Smooth muscle cell (in vitro differentiated cells): ENCODE data around the gene ZIC1. TPM values are rescaled to one million over a fixed set of nuclear protein-coding genes. Genes with fewer than 3 reads are reported as not detected.

Experiments
- DNase-seq: peaks from one replicate; lab custom pipeline; 2025; ENCODE audit not compliant: unreplicated experiment; lab: John Stamatoyannopoulos, UW
- H2AFZ ChIP-seq: fragments of 200-600 bp; sonication (generic); 2 replicates; pipeline ENCODE4 v1.6.0; 2016; ENCODE audit warnings: antibody characterized with exemption, low read depth, mild to moderate bottlenecking
- H3F3A ChIP-seq: fragments of 200-600 bp; sonication (generic); 2 replicates; pipeline ENCODE4 v1.6.0; 2017; ENCODE audit warnings: antibody characterized with exemption, low read depth
- H3K27ac ChIP-seq: fragments of 200-600 bp; sonication (generic); 2 replicates; pipeline ENCODE4 v1.5.1; 2016; ENCODE audit warnings: low read depth, mild to moderate bottlenecking
- H3K27me3 ChIP-seq: fragments of 200-600 bp; sonication (generic); 2 replicates; pipeline ENCODE4 v1.6.1; 2016; ENCODE audit warnings: low read depth, mild to moderate bottlenecking
- H3K36me3 ChIP-seq: fragments of 200-600 bp; sonication (generic); 2 replicates; pipeline ENCODE4 v1.5.1; 2016; ENCODE audit warnings: low read depth
- H3K4me1 ChIP-seq: fragments of 200-600 bp; sonication (generic); 2 replicates; pipeline ENCODE4 v1.5.1; 2016; ENCODE audit warnings: low read depth
- H3K4me2 ChIP-seq: fragments of 200-600 bp; sonication (generic); 2 replicates; pipeline ENCODE4 v1.6.0; 2016; ENCODE audit warnings: mild to moderate bottlenecking
- H3K4me3 ChIP-seq: fragments of 200-600 bp; sonication (generic); 2 replicates; pipeline ENCODE4 v1.5.1; 2016; ENCODE audit warnings: mild to moderate bottlenecking
- H3K79me2 ChIP-seq: fragments of 200-600 bp; sonication (generic); 2 replicates; pipeline ENCODE4 v1.6.0; 2016; ENCODE audit warnings: low read depth, mild to moderate bottlenecking
- H3K9ac ChIP-seq: fragments of 200-600 bp; sonication (generic); 2 replicates; pipeline ENCODE4 v1.6.0; 2016; ENCODE audit warnings: low read depth
- H3K9me3 ChIP-seq: fragments of 200-600 bp; sonication (generic); replicated peaks from 2 replicates; pipeline ENCODE4 v1.5.1; 2016; ENCODE audit warnings: low read depth
- H4K20me1 ChIP-seq: fragments of 200-600 bp; sonication (generic); 2 replicates; pipeline ENCODE4 v1.6.0; 2016; ENCODE audit warnings: low read depth
- CTCF ChIP-seq: fragments of 200-600 bp; sonication (generic); IDR thresholded peaks from 2 replicates; pipeline ENCODE4 v1.5.1; 2017; ENCODE audit warnings: borderline replicate concordance, mild to moderate bottlenecking, antibody characterized with exemption; ENCODE audit not compliant: insufficient read depth, poor library complexity, severe bottlenecking
- WGBS: methylation state at CpG from one replicate; pipeline ENCODE4 v1.1.7; 2016; ENCODE audit warnings: low lambda C conversion rate; 5-methylcytosine and 5-hydroxymethylcytosine counted together
- polyA plus RNA-seq: library from polyadenylated mRNA; unstranded; fragments of >200 nt; fragmentation: Nextera tagmentation; extraction: Ambion mirVana; gene quantifications from 2 replicates; pipeline ENCODE4 v1.2.1, GENCODE V29; 2016
- total RNA-seq: library from RNA; depleted of rRNA; stranded (reverse); fragments of >200 nt; gene quantifications from 2 replicates; pipeline ENCODE4 v1.2.3, GENCODE V29; 2014

The ZIC1 gene
- total and polyA plus RNA-seq, 2 experiments from 2014 or later = not detected

GRCh38 chr3:147428326-147428725 is 19.2 kb downstream of the ZIC1 start:
- H3F3A ChIP-seq = no peaks in the 10 kb centered on the region
- H3K79me2 ChIP-seq = no peaks in the 10 kb centered on the region
- 83% methylated on average over 1 of the region's 1 CpG for WGBS
- no peak overlapping the region for H3K4me2 ChIP-seq
- DNase-seq = no peak
- H4K20me1 ChIP-seq = no peaks in the 10 kb centered on the region
- no peak for TF ChIP-seq CTCF
- peaks cover 8% of the 10 kb centered on the region for H3K4me1 ChIP-seq
- H3K27me3 ChIP-seq = peaks cover 97% of the 10 kb centered on the region
- H3K9me3 ChIP-seq = no peaks in the 10 kb centered on the region
- no peak overlapping the region for H3K4me3 ChIP-seq
- no peak overlapping the region for H2AFZ ChIP-seq
- H3K36me3 ChIP-seq = no peaks in the 10 kb centered on the region
- no peak overlapping the region for H3K9ac ChIP-seq
- H3K27ac ChIP-seq = no peak overlapping the region

GRCh38 chr3:147428754-147429153 is 19.6 kb downstream of the ZIC1 start:
- H3K4me1 ChIP-seq = peaks cover 7% of the 10 kb centered on the region
- no peaks in the 10 kb centered on the region for H3F3A ChIP-seq
- TF ChIP-seq CTCF = no peak
- H3K4me3 ChIP-seq = no peak overlapping the region
- no peak overlapping the region for H3K9ac ChIP-seq
- no peak overlapping the region for H3K4me2 ChIP-seq
- H2AFZ ChIP-seq = no peak overlapping the region
- H3K27me3 ChIP-seq = peaks cover 97% of the 10 kb centered on the region
- no peak for DNase-seq
- no peaks in the 10 kb centered on the region for H3K9me3 ChIP-seq
- H4K20me1 ChIP-seq = no peaks in the 10 kb centered on the region
- no peaks in the 10 kb centered on the region for H3K79me2 ChIP-seq
- H3K27ac ChIP-seq = no peak overlapping the region
- H3K36me3 ChIP-seq = no peaks in the 10 kb centered on the region
- WGBS = 95% methylated on average over 2 of the region's 2 CpGs

GRCh38 chr3:147431751-147432150 is 22.6 kb downstream of the ZIC1 start:
- no peak for TF ChIP-seq CTCF
- no peak for DNase-seq
- WGBS = 78% methylated on average over 3 of the region's 3 CpGs
- H3K36me3 ChIP-seq = no peaks in the 10 kb centered on the region
- no peaks in the 10 kb centered on the region for H3K4me1 ChIP-seq
- no peak overlapping the region for H3K4me2 ChIP-seq
- no peaks in the 10 kb centered on the region for H3F3A ChIP-seq
- H2AFZ ChIP-seq = no peak overlapping the region
- peaks cover 73% of the 10 kb centered on the region for H3K27me3 ChIP-seq
- H3K79me2 ChIP-seq = no peaks in the 10 kb centered on the region
- no peaks in the 10 kb centered on the region for H3K9me3 ChIP-seq
- no peak overlapping the region for H3K27ac ChIP-seq
- H3K9ac ChIP-seq = no peak overlapping the region
- H3K4me3 ChIP-seq = no peak overlapping the region
- no peaks in the 10 kb centered on the region for H4K20me1 ChIP-seq

GRCh38 chr3:147447224-147447623 is 38.1 kb downstream of the ZIC1 start:
- Histone ChIP-seq H3K9me3 (no peaks in the 10 kb centered on the region), H3F3A (no peaks in the 10 kb centered on the region), H2AFZ (no peak overlapping the region), H3K4me1 (no peaks in the 10 kb centered on the region), H3K9ac (no peak overlapping the region), H3K27me3 (peaks cover 9% of the 10 kb centered on the region), H3K79me2 (no peaks in the 10 kb centered on the region), H3K4me3 (no peak overlapping the region), H4K20me1 (no peaks in the 10 kb centered on the region), H3K27ac (no peak overlapping the region), H3K4me2 (no peak overlapping the region), H3K36me3 (no peaks in the 10 kb centered on the region)
- DNase-seq = no peak
- no peak for TF ChIP-seq CTCF
